Left hindlimb (tissue), 1 donor: ENCODE data around the gene SLC22A8.
"Not testable (repeated sequence)": the region's sequence is repeated elsewhere in the genome, so short reads cannot be mapped to it uniquely, and the experiment has no call there.

Experiments
- DNase-seq: peaks from one replicate; pipeline ENCODE4 v3.0.0-alpha.2; 2018

Gene SLC22A8

GRCh38 chr11:62985041-62985750 lies 30.4 kb downstream of the SLC22A8 start:
- no peak for DNase-seq

- no peak for DNase-seq
Observed at GRCh38 chr11:62984451-62984991, 31.1 kb downstream of the SLC22A8 start, which contains the start of gene SLC22A6. TSS of gene SLC22A6 (minus strand) at chr11:62984967. CDS start at chr11:62984690, 277 bp downstream.

GRCh38 chr11:62983536-62984199 lies 32.0 kb downstream of the SLC22A8 start:
- no peak for DNase-seq

- DNase-seq: no peak
Observed at GRCh38 chr11:62981743-62982142, 33.9 kb downstream of the SLC22A8 start.

GRCh38 chr11:62980133-62980760 lies 35.4 kb downstream of the SLC22A8 start:
- no peak for DNase-seq

GRCh38 chr11:62976109-62976508 lies 39.5 kb downstream of the SLC22A8 start:
- DNase-seq: no peak

GRCh38 chr11:62974848-62975522 lies 40.7 kb downstream of the SLC22A8 start:
- DNase-seq: peak; percentile 39

- DNase-seq: no peak
Observed at GRCh38 chr11:62965574-62965973, 50.1 kb downstream of the SLC22A8 start.

- DNase-seq: no peak
Observed at GRCh38 chr11:62962391-62962790, 53.2 kb downstream of the SLC22A8 start.

GRCh38 chr11:62961017-62961570 lies 54.5 kb downstream of the SLC22A8 start:
- no peak for DNase-seq

GRCh38 chr11:62959422-62959980 lies 56.1 kb downstream of the SLC22A8 start:
- no peak for DNase-seq

GRCh38 chr11:62958547-62959421 lies 56.9 kb downstream of the SLC22A8 start:
- peak; percentile 84 for DNase-seq

- DNase-seq: no peak
Observed at GRCh38 chr11:62957147-62957546, 58.5 kb downstream of the SLC22A8 start.

- DNase-seq: no peak
Observed at GRCh38 chr11:62954478-62954877, 61.2 kb downstream of the SLC22A8 start.

GRCh38 chr11:62953811-62954210 lies 61.8 kb downstream of the SLC22A8 start:
- no peak for DNase-seq

GRCh38 chr11:62948765-62949320 lies 66.8 kb downstream of the SLC22A8 start:
- DNase-seq: no peak

- DNase-seq: not testable (repeated sequence)
Observed at GRCh38 chr11:62945538-62945937, 70.1 kb downstream of the SLC22A8 start.
